ENCODE measurements around the gene BCKDHA.
"Not testable (repeated sequence)": the region's sequence is repeated elsewhere in the genome, so short reads cannot be mapped to it uniquely, and the experiment has no call there.

The BCKDHA gene

DNA sequence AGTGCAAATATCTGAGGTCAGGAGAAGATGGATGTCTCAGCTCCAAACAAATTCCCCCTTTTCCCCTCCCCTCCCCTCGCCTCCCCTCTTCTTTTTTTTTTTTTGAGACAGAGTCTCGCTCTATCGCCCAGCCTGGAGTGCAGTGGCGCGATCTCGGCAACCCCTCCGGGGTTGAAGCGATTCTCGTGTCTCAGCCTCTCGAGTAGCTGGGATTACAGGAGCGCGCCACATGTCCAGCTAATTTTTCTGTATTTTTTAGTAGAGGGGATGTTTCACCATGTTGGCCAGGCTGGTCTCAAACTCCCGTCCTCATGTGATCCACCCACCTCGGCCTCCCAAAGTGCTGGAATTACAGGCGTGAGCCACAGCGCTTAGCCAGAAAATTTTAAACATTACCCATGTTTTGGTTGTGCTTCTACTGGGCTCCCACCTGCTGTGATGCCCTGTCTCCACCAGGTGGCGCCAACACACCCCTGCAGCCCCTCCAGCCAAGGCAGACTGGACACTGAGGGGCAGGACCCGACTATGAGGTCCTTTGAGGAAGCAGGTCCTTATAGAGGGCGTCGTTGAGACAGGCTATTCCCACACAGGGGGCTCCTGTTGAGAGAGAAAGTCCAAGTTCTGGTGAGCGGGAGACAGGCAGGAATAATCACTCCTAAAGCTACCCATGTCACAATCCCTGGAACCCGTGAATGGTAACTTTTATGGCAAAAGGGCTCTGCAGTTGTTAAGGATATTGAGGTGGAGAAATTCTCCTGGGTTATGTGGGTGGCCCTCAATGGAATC, 51.7 kb downstream of the BCKDHA start:
- DNase-seq, result peak; percentile 72

DNA sequence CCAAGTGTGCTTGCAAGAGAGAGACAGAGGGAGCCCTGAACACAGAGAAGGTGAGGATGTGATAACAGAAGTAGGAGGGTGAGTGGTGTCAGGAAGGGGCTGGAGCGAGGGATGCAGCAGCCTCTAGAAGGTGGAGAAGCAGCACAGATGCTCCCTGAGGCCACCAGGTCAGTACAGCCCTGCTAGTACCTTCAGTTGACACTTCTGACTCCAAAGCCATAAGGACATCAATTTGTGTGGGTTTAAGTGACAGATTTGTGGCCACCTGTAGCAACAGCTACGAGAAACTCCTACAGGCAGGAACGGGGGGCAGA, 52.2 kb downstream of the BCKDHA start:
- DNase-seq, result no peak

DNA sequence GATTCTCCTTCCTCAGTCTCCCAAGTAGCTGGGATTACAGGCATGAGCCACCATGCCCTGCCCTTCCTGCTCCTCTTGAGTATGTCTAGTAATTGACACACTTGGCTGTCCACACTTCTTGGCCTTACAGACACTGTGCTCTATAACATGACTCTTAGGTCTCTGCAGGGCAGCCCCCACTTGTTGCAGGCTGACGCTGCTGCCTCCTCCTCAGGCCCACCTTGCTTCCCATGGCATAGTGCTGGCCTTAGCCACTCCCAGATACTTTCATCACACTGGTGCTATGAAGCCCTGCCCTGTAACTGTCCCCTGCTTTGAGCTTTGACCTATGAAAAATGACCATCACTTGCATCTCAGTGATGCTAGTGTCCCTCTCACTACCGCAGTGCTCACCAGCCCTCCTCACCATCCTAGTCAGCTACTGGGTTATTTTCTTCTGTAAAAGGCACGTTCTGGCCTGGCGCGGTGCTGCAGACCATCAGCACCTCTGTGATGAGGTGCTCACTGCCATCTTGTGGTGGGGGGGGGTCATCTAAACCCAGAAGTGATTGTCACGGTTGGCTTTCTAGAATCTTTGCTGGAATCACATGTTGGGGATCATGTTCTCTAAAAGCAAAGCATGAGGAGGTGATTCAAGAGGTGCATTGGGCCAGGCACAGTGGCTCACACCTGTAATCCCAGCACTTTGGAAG, 55.1 kb downstream of the BCKDHA start:
- no peak for DNase-seq

DNA sequence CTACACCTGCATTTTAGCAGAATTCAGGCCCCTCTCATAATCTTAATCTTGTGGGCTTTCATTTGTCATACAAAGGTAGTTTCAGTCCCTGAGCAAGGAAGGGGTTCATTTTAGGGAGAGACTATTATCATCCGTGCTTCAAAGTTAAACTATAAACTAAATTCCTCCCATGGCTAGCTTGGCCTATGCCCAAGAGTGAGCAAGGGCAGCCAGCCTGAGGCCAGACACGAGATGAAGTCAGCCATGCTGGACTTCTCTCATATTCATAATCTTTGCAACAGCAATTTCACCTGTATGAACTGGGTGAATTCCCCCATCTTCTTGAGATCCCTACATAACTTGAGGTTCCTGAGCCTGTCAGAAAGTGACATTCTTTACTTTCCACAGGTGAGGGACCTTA, 58.3 kb downstream of the BCKDHA start:
- DNase-seq, result no peak

DNA sequence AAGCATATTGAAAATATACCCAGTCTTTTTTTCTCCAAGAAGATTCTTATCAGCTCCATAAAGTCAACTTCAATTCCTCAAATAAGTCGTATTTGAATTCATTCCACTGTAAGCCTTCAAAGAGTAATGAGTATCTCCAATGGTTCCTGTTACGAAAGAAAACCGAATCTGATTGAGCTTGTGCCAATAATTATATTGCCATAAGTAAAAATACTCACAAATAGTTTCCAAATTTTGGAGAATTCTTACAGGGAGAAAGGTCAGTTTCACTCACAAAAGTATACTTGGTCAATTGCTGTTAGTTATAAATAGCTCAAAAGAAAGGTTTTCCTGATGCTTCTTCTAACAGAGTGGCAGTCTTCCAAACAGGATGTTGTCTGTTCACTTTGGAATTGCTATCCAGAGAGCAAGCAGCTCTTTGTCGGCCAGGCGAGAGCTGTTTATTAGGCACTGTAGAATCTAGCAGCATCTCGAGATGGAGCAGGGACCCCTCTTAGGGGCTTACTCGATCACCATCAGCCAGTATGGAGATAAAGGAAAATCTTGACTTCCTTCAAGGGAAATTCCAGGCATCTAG, 58.8 kb downstream of the BCKDHA start:
- no peak for DNase-seq

DNA sequence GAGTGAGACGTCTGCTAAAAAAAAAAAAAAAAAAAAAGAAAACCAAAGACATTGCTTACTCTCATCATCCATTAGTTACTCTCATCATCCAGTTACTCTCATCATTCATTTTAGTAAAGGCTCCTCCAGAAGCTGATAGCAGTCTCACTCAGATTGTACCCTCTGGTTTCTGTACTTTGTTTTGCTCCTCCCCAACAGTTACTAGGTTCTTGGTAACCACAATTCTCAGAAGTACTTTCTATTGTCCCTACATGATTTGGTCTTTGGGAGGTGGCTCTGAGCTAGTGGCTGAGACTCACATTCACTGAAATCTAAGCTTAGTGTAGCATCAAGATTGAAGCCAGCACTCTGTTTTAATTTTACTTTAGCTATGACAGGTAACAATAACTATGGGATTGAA, 59.6 kb downstream of the BCKDHA start:
- no peak for DNase-seq

DNA sequence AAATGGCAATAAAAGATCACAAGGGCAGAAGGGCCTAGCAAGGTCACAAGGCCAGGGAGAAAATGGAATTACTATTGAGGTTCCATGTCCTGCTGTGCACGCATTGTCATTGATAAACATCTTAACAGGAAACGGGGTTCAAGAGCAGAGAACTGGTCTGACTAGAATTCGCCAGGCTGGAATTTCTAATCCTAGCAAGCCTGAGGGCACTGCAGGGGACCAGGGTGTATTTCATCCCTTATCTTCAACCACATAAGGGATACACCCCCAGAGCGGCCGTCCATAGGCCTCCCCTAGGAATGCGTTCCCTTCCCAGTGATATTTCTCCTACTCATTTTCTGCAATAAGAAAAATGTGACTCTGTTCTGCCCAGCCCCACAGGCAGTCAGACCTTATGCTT, 64.9 kb downstream of the BCKDHA start:
- no peak for DNase-seq

DNA sequence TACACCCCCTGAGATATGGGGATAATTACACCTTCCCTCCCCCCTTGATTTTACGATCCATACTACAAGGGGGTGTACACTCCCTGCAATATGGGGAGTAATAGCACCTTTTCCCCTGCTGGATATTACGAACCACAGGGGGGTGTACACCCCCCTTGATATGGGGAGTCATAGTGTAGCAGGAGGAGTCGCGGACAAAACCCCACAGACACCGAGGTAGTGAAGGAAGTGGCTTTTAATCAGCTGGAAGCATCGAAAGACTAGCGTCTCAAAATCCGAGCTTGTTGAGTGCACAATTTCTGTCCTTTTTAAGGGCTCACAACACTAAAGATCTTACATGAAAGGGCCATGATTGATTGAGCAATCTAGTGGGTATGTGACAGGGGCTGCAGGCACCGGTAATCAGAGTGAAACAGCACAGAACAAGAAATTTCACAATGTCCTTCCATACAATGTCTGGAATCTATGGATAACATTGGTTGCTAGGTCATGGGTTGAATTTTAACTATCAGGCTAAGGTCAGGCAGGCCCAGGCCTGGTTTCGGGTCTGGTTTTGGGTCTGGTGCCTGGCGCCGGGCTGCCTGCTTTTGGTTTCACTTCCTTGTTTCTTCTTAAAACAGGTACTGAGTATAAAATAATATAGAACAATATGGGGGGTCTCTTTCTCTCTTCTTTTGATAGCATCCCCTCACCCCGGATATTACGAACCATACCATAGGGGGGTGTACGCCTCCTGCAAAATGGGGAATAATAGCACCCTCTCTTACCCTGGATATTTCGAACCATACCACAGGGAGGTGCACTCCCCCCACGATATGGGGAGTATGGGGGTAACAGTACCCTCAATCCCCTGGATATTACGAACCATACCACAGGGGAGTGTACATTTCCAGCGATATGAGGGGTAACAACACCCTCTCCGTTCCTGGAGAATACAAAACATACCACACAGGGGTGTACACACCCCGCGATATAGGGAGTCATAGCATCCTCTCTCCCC, 65.9 kb downstream of the BCKDHA start:
- not testable (repeated sequence) for DNase-seq
